ENCODE results near the gene RPS15.

The RPS15 gene

GRCh38 chr19:1489463-1490310 is 51.5 kb downstream of the RPS15 start:
- DNase-seq, result no peak
